ENCODE data around the gene PRKG1.

- TF ChIP-seq CTCF (conservative IDR thresholded peaks at IDR 0.05; ENCODE audit: low read depth in 2 of 2) = no peak
- no peak for TF ChIP-seq REST (IDR thresholded peaks at IDR 0.05; ENCODE audit: unreplicated experiment)
- TF ChIP-seq EZH2 (IDR thresholded peaks at IDR 0.05; ENCODE audit: low read depth, unreplicated experiment) = no peak
- no peak for TF ChIP-seq POLR2AphosphoS5 (IDR thresholded peaks at IDR 0.05; ENCODE audit: low read depth)
Observed at GRCh38 chr10:51072210-51072609, 2.1 kb upstream of the PRKG1 start.

Data from GM23338 (cell line).